Smooth muscle cell (in vitro differentiated cells): Measurements from ENCODE around the gene CALR3. TPM values are rescaled to one million over a fixed set of nuclear protein-coding genes. Genes with fewer than 3 reads are reported as not detected.
"Not testable (repeated sequence)": the region's sequence is repeated elsewhere in the genome, so short reads cannot be mapped to it uniquely, and the experiment has no call there.

ENCODE experiments used
- DNase-seq: peaks from one replicate; lab custom pipeline; 2025; ENCODE audit not compliant: unreplicated experiment; lab: John Stamatoyannopoulos, UW
- H2AFZ ChIP-seq: fragments of 200-600 bp; sonication (generic); 2 replicates; pipeline ENCODE4 v1.6.0; 2016; ENCODE audit warnings: antibody characterized with exemption, low read depth, mild to moderate bottlenecking
- H3F3A ChIP-seq: fragments of 200-600 bp; sonication (generic); 2 replicates; pipeline ENCODE4 v1.6.0; 2017; ENCODE audit warnings: antibody characterized with exemption, low read depth
- H3K27ac ChIP-seq: fragments of 200-600 bp; sonication (generic); 2 replicates; pipeline ENCODE4 v1.5.1; 2016; ENCODE audit warnings: low read depth, mild to moderate bottlenecking
- H3K27me3 ChIP-seq: fragments of 200-600 bp; sonication (generic); 2 replicates; pipeline ENCODE4 v1.6.1; 2016; ENCODE audit warnings: low read depth, mild to moderate bottlenecking
- H3K36me3 ChIP-seq: fragments of 200-600 bp; sonication (generic); 2 replicates; pipeline ENCODE4 v1.5.1; 2016; ENCODE audit warnings: low read depth
- H3K4me1 ChIP-seq: fragments of 200-600 bp; sonication (generic); 2 replicates; pipeline ENCODE4 v1.5.1; 2016; ENCODE audit warnings: low read depth
- H3K4me2 ChIP-seq: fragments of 200-600 bp; sonication (generic); 2 replicates; pipeline ENCODE4 v1.6.0; 2016; ENCODE audit warnings: mild to moderate bottlenecking
- H3K4me3 ChIP-seq: fragments of 200-600 bp; sonication (generic); 2 replicates; pipeline ENCODE4 v1.5.1; 2016; ENCODE audit warnings: mild to moderate bottlenecking
- H3K79me2 ChIP-seq: fragments of 200-600 bp; sonication (generic); 2 replicates; pipeline ENCODE4 v1.6.0; 2016; ENCODE audit warnings: low read depth, mild to moderate bottlenecking
- H3K9ac ChIP-seq: fragments of 200-600 bp; sonication (generic); 2 replicates; pipeline ENCODE4 v1.6.0; 2016; ENCODE audit warnings: low read depth
- H3K9me3 ChIP-seq: fragments of 200-600 bp; sonication (generic); replicated peaks from 2 replicates; pipeline ENCODE4 v1.5.1; 2016; ENCODE audit warnings: low read depth
- H4K20me1 ChIP-seq: fragments of 200-600 bp; sonication (generic); 2 replicates; pipeline ENCODE4 v1.6.0; 2016; ENCODE audit warnings: low read depth
- CTCF ChIP-seq: fragments of 200-600 bp; sonication (generic); IDR thresholded peaks from 2 replicates; pipeline ENCODE4 v1.5.1; 2017; ENCODE audit warnings: borderline replicate concordance, mild to moderate bottlenecking, antibody characterized with exemption; ENCODE audit not compliant: insufficient read depth, poor library complexity, severe bottlenecking
- WGBS: methylation state at CpG from one replicate; pipeline ENCODE4 v1.1.7; 2016; ENCODE audit warnings: low lambda C conversion rate; 5-methylcytosine and 5-hydroxymethylcytosine counted together
- polyA plus RNA-seq: library from polyadenylated mRNA; unstranded; fragments of >200 nt; fragmentation: Nextera tagmentation; extraction: Ambion mirVana; gene quantifications from 2 replicates; pipeline ENCODE4 v1.2.1, GENCODE V29; 2016
- total RNA-seq: library from RNA; depleted of rRNA; stranded (reverse); fragments of >200 nt; gene quantifications from 2 replicates; pipeline ENCODE4 v1.2.3, GENCODE V29; 2014

The CALR3 gene
- total and polyA plus RNA-seq, 2 experiments from 2014 or later, result not detected

GRCh38 chr19:16455489-16455888 lies 40.5 kb downstream of the CALR3 start:
- H3K27me3 ChIP-seq, result no peaks in the 10 kb centered on the region
- no peak overlapping the region for H3K9ac ChIP-seq
- no peaks in the 10 kb centered on the region for H3K4me1 ChIP-seq
- H3K36me3 ChIP-seq, result no peaks in the 10 kb centered on the region
- peaks cover 100% of the 10 kb centered on the region for H4K20me1 ChIP-seq
- H3K79me2 ChIP-seq, result peaks cover 86% of the 10 kb centered on the region
- no peak overlapping the region for H3K27ac ChIP-seq
- H3K4me3 ChIP-seq, result no peak overlapping the region
- no peak overlapping the region for H2AFZ ChIP-seq
- TF ChIP-seq CTCF, result no peak
- H3F3A ChIP-seq, result no peaks in the 10 kb centered on the region
- no peak for DNase-seq
- H3K4me2 ChIP-seq, result no peak overlapping the region
- 98% methylated on average over 5 of the region's 5 CpGs for WGBS
- H3K9me3 ChIP-seq, result no peaks in the 10 kb centered on the region

GRCh38 chr19:16454351-16454918 lies 41.5 kb downstream of the CALR3 start:
- WGBS, result 87% methylated on average over 10 of the region's 10 CpGs
- Histone ChIP-seq H3K79me2 (peaks cover 84% of the 10 kb centered on the region), H3K4me3 (no peak overlapping the region), H3K27me3 (no peaks in the 10 kb centered on the region), H3F3A (no peaks in the 10 kb centered on the region), H3K4me2 (no peak overlapping the region), H3K36me3 (no peaks in the 10 kb centered on the region), H4K20me1 (peaks cover 98% of the 10 kb centered on the region), H3K4me1 (no peaks in the 10 kb centered on the region), H3K9ac (no peak overlapping the region), H3K27ac (no peak overlapping the region), H2AFZ (no peak overlapping the region), H3K9me3 (no peaks in the 10 kb centered on the region)
- TF ChIP-seq CTCF, result no peak
- no peak for DNase-seq

GRCh38 chr19:16452325-16452724 lies 43.6 kb downstream of the CALR3 start:
- Histone ChIP-seq H3K4me3 (no peak overlapping the region), H3K27ac (no peak overlapping the region), H3K9me3 (no peaks in the 10 kb centered on the region), H3K79me2 (peaks cover 89% of the 10 kb centered on the region), H3K36me3 (no peaks in the 10 kb centered on the region), H3F3A (peaks cover 8% of the 10 kb centered on the region), H3K9ac (no peak overlapping the region), H3K27me3 (no peaks in the 10 kb centered on the region), H3K4me1 (no peaks in the 10 kb centered on the region), H2AFZ (no peak overlapping the region), H4K20me1 (peaks cover 98% of the 10 kb centered on the region), H3K4me2 (no peak overlapping the region)
- no peak for DNase-seq
- WGBS, result 64% methylated on average over 8 of the region's 8 CpGs
- TF ChIP-seq CTCF, result no peak

GRCh38 chr19:16449330-16449961 lies 46.5 kb downstream of the CALR3 start:
- Histone ChIP-seq H3K27ac (no peak overlapping the region), H3K9me3 (no peaks in the 10 kb centered on the region), H3K27me3 (no peaks in the 10 kb centered on the region), H3F3A (peaks cover 17% of the 10 kb centered on the region), H3K79me2 (peaks cover 83% of the 10 kb centered on the region), H2AFZ (no peak overlapping the region), H3K4me3 (no peak overlapping the region), H3K4me2 (no peak overlapping the region), H3K4me1 (peaks cover 14% of the 10 kb centered on the region), H3K36me3 (no peaks in the 10 kb centered on the region), H3K9ac (no peak overlapping the region), H4K20me1 (peaks cover 98% of the 10 kb centered on the region)
- TF ChIP-seq CTCF, result no peak
- WGBS, result 92% methylated on average over 6 of the region's 6 CpGs
- no peak for DNase-seq

GRCh38 chr19:16448872-16449271 lies 47.1 kb downstream of the CALR3 start:
- not testable (repeated sequence) for H2AFZ ChIP-seq, H3K9ac ChIP-seq, H3K36me3 ChIP-seq, H3K9me3 ChIP-seq, H3K4me2 ChIP-seq, H3K4me3 ChIP-seq, H3K27me3 ChIP-seq, DNase-seq, H3K27ac ChIP-seq
- peaks cover 98% of the 10 kb centered on the region for H4K20me1 ChIP-seq
- peaks cover 85% of the 10 kb centered on the region for H3K79me2 ChIP-seq
- WGBS, result 98% methylated on average over 3 of the region's 3 CpGs
- peaks cover 14% of the 10 kb centered on the region for H3K4me1 ChIP-seq
- peaks cover 17% of the 10 kb centered on the region for H3F3A ChIP-seq
